Measurements from ENCODE around the gene CCDC178. TPM values are rescaled to one million over a fixed set of nuclear protein-coding genes. Genes with fewer than 3 reads are reported as not detected.
A peak's percentile ranks its signal among the peaks of the same experiment; 100 is the strongest.
"Not testable (repeated sequence)": the region's sequence is repeated elsewhere in the genome, so short reads cannot be mapped to it uniquely, and the experiment has no call there.

CCDC178 gene
- total and polyA plus RNA-seq, 4 donors = 1.2 to 3.4 (median 1.8) TPM

DNA sequence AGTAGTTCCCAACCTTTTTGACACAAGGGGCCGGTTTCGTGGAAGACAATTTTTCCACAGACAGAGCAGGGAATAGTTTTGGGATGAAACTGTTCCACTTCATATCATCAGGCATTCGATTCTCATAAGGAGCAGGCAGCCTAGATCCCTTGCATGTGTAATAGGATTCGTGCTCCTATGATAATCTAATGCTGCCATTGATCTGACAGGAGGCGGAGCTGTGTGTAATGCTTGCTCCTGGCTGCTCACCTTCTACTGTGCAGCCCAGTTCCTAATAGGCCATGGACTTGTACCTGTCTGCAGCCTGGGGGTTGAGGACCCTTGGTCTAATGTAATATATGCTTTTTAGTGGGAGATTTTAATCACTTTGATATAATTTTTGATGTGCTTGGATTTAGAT lies 479.0 kb downstream of the CCDC178 start:
- Histone ChIP-seq H3K27me3 (ENCODE audit: control insufficient read depth, insufficient read depth, low read length) (no peaks in the 10 kb centered on the region), H3K9me3 (ENCODE audit: control insufficient read depth, insufficient read depth, low read length) (no peaks in the 10 kb centered on the region), H3K4me1 (ENCODE audit: control insufficient read depth, insufficient read depth, low read length) (no peaks in the 10 kb centered on the region), H3K27ac (ENCODE audit: low read depth, low read length) (no peak overlapping the region), H3K36me3 (ENCODE audit: control insufficient read depth, insufficient read depth, low read length) (no peaks in the 10 kb centered on the region), H3K4me3 (ENCODE audit: low read depth, low read length) (no peak overlapping the region)
- DNase-seq (ENCODE audit: low read depth in 4 of 6, low spot score in 6 of 6) = no peak
- WGBS (ENCODE audit: insufficient coverage) = 77% methylated on average over 4 of the region's 5 CpGs

DNA sequence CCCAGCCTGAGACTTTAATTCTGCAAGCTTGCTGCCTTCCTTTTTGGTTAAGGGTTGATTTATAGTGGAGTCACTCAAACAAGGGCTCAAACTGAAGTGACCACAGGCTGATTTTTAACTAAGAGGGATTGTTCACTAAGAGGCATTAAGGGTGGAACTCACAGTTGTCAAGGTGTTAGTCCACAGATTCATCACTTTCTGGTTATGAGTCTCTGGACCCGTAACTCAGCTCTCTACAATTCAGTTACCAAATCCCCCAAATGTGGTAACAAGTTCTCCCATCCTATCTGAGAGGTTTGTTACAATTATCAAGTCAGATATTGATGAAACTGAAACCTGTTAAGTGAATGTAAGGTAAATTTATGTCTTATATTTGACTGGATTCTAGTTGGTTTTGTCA lies 481.8 kb downstream of the CCDC178 start:
- DNase-seq (ENCODE audit: low read depth in 4 of 6, low spot score in 6 of 6) = no peak
- Histone ChIP-seq H3K4me1 (ENCODE audit: control insufficient read depth, insufficient read depth, low read length) (no peaks in the 10 kb centered on the region), H3K36me3 (ENCODE audit: control insufficient read depth, insufficient read depth, low read length) (no peaks in the 10 kb centered on the region), H3K9me3 (ENCODE audit: control insufficient read depth, insufficient read depth, low read length) (no peaks in the 10 kb centered on the region), H3K27me3 (ENCODE audit: control insufficient read depth, insufficient read depth, low read length) (no peaks in the 10 kb centered on the region), H3K4me3 (ENCODE audit: low read depth, low read length) (no peak overlapping the region), H3K27ac (ENCODE audit: low read depth, low read length) (no peak overlapping the region)
- no CpG with 5 or more reads among the region's 1 CpG for WGBS (ENCODE audit: insufficient coverage)

- DNase-seq (ENCODE audit: low read depth in 4 of 6, low spot score in 6 of 6) = peak in 4 of 6 donors; percentile 15 to 79 (median 38)
- WGBS (ENCODE audit: insufficient coverage) = no CpG with 5 or more reads among the region's 3 CpGs
- H3K27ac ChIP-seq (ENCODE audit: low read depth, low read length) = no peak overlapping the region
Observed at GRCh38 chr18:32956591-32957315, 483.8 kb downstream of the CCDC178 start.

DNA sequence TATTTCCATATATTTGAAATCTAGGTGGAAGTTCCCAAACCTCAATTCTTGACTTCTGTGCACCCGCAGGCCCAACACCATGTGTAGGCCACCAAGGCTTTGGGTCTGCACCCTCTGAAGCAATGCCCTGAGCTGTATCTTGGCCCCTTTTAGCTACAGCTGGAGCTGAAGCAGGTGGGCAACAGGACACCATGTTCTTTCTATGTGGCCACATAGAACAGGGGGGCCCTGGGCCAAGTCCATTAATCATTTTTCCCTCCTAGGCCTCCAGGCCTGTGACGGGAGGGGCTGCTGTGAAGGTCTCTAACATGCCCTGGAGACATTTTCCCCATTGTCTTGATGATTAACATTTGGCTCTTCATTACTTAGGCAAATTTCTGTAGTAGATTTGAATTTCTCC lies 488.2 kb downstream of the CCDC178 start:
- WGBS (ENCODE audit: insufficient coverage) = 100% methylated on average over 1 of the region's 2 CpGs
- not testable (repeated sequence) for H3K36me3 ChIP-seq (ENCODE audit: control insufficient read depth, insufficient read depth, low read length); H3K9me3 ChIP-seq (ENCODE audit: control insufficient read depth, insufficient read depth, low read length); H3K4me3 ChIP-seq (ENCODE audit: low read depth, low read length); H3K4me1 ChIP-seq (ENCODE audit: control insufficient read depth, insufficient read depth, low read length); H3K27ac ChIP-seq (ENCODE audit: low read depth, low read length); H3K27me3 ChIP-seq (ENCODE audit: control insufficient read depth, insufficient read depth, low read length); DNase-seq (ENCODE audit: low read depth in 4 of 6, low spot score in 6 of 6)

More at GRCh38 chr18:32956591-32957315, 483.8 kb downstream of the CCDC178 start:
- H3K4me1 ChIP-seq (ENCODE audit: control insufficient read depth, insufficient read depth, low read length) = no peaks in the 10 kb centered on the region
- H3K27me3 ChIP-seq (ENCODE audit: control insufficient read depth, insufficient read depth, low read length) = no peaks in the 10 kb centered on the region
- H3K9me3 ChIP-seq (ENCODE audit: control insufficient read depth, insufficient read depth, low read length) = no peaks in the 10 kb centered on the region
- no peaks in the 10 kb centered on the region for H3K36me3 ChIP-seq (ENCODE audit: control insufficient read depth, insufficient read depth, low read length)
- H3K4me3 ChIP-seq (ENCODE audit: low read depth, low read length) = no peak overlapping the region

GRCh38 chr18:32937597-32937996 lies 502.9 kb downstream of the CCDC178 start:
- H3K27ac ChIP-seq (ENCODE audit: low read depth, low read length) = no peak overlapping the region
- DNase-seq (ENCODE audit: low read depth in 4 of 6, low spot score in 6 of 6) = peak in 1 of 6 donors; percentile 24
- H3K9me3 ChIP-seq (ENCODE audit: control insufficient read depth, insufficient read depth, low read length) = no peaks in the 10 kb centered on the region
- H3K4me1 ChIP-seq (ENCODE audit: control insufficient read depth, insufficient read depth, low read length) = no peaks in the 10 kb centered on the region
- no peaks in the 10 kb centered on the region for H3K27me3 ChIP-seq (ENCODE audit: control insufficient read depth, insufficient read depth, low read length)
- no peak overlapping the region for H3K4me3 ChIP-seq (ENCODE audit: low read depth, low read length)
- WGBS (ENCODE audit: insufficient coverage) = 17% methylated on average over 1 of the region's 5 CpGs
- no peaks in the 10 kb centered on the region for H3K36me3 ChIP-seq (ENCODE audit: control insufficient read depth, insufficient read depth, low read length)

GRCh38 chr18:32937066-32937465 lies 503.5 kb downstream of the CCDC178 start:
- H3K27me3 ChIP-seq (ENCODE audit: control insufficient read depth, insufficient read depth, low read length) = no peaks in the 10 kb centered on the region
- no peak for DNase-seq (ENCODE audit: low read depth in 4 of 6, low spot score in 6 of 6)
- no CpG with 5 or more reads among the region's 1 CpG for WGBS (ENCODE audit: insufficient coverage)
- no peaks in the 10 kb centered on the region for H3K36me3 ChIP-seq (ENCODE audit: control insufficient read depth, insufficient read depth, low read length)
- no peak overlapping the region for H3K27ac ChIP-seq (ENCODE audit: low read depth, low read length)
- no peak overlapping the region for H3K4me3 ChIP-seq (ENCODE audit: low read depth, low read length)
- H3K9me3 ChIP-seq (ENCODE audit: control insufficient read depth, insufficient read depth, low read length) = no peaks in the 10 kb centered on the region
- H3K4me1 ChIP-seq (ENCODE audit: control insufficient read depth, insufficient read depth, low read length) = no peaks in the 10 kb centered on the region

- H3K27ac ChIP-seq (ENCODE audit: low read depth, low read length) = no peak overlapping the region
- H3K4me3 ChIP-seq (ENCODE audit: low read depth, low read length) = no peak overlapping the region
- H3K27me3 ChIP-seq (ENCODE audit: control insufficient read depth, insufficient read depth, low read length) = no peaks in the 10 kb centered on the region
- WGBS (ENCODE audit: insufficient coverage) = no CpG with 5 or more reads among the region's 4 CpGs
- no peaks in the 10 kb centered on the region for H3K4me1 ChIP-seq (ENCODE audit: control insufficient read depth, insufficient read depth, low read length)
- no peaks in the 10 kb centered on the region for H3K36me3 ChIP-seq (ENCODE audit: control insufficient read depth, insufficient read depth, low read length)
- H3K9me3 ChIP-seq (ENCODE audit: control insufficient read depth, insufficient read depth, low read length) = no peaks in the 10 kb centered on the region
- no peak for DNase-seq (ENCODE audit: low read depth in 4 of 6, low spot score in 6 of 6)
Observed at GRCh38 chr18:32934201-32934600, 506.3 kb downstream of the CCDC178 start.

- 29% methylated on average over 1 of the region's 6 CpGs for WGBS (ENCODE audit: insufficient coverage)
- Histone ChIP-seq H3K4me1 (ENCODE audit: control insufficient read depth, insufficient read depth, low read length) (no peaks in the 10 kb centered on the region), H3K27me3 (ENCODE audit: control insufficient read depth, insufficient read depth, low read length) (no peaks in the 10 kb centered on the region), H3K4me3 (ENCODE audit: low read depth, low read length) (no peak overlapping the region), H3K27ac (ENCODE audit: low read depth, low read length) (no peak overlapping the region), H3K9me3 (ENCODE audit: control insufficient read depth, insufficient read depth, low read length) (no peaks in the 10 kb centered on the region), H3K36me3 (ENCODE audit: control insufficient read depth, insufficient read depth, low read length) (no peaks in the 10 kb centered on the region)
- DNase-seq (ENCODE audit: low read depth in 4 of 6, low spot score in 6 of 6) = peak in 1 of 6 donors; percentile 49
Observed at GRCh38 chr18:32930695-32931301, 509.7 kb downstream of the CCDC178 start.

GRCh38 chr18:32929213-32929612 lies 511.3 kb downstream of the CCDC178 start:
- DNase-seq (ENCODE audit: low read depth in 4 of 6, low spot score in 6 of 6) = no peak
- H3K9me3 ChIP-seq (ENCODE audit: control insufficient read depth, insufficient read depth, low read length) = no peaks in the 10 kb centered on the region
- H3K27me3 ChIP-seq (ENCODE audit: control insufficient read depth, insufficient read depth, low read length) = no peaks in the 10 kb centered on the region
- WGBS (ENCODE audit: insufficient coverage) = 68% methylated on average over 6 of the region's 6 CpGs
- H3K4me3 ChIP-seq (ENCODE audit: low read depth, low read length) = no peak overlapping the region
- H3K4me1 ChIP-seq (ENCODE audit: control insufficient read depth, insufficient read depth, low read length) = no peaks in the 10 kb centered on the region
- no peak overlapping the region for H3K27ac ChIP-seq (ENCODE audit: low read depth, low read length)
- no peaks in the 10 kb centered on the region for H3K36me3 ChIP-seq (ENCODE audit: control insufficient read depth, insufficient read depth, low read length)

DNA sequence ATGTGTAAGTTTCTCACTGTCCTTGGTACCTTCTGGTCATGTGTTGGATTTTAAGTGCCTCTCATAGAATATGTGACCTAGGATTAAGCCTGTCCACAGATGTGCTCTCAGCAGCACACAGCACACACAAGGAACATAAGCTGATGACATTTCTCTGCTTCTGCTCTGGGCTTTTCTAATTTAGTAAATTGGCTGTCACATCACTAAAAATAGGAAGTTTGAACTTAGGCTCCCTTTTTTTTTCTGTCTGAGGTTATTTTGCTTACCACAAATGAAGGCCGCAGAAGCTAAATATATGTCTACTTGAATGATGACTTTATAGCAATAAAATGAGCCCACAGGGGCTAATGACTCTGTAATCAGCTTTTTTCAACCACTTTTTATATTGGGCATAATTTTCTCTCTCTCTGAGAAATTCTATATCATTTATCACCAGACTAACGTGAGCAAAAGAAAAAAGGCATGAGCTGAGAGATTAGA lies 517.5 kb downstream of the CCDC178 start:
- DNase-seq (ENCODE audit: low read depth in 4 of 6, low spot score in 6 of 6) = peak in 1 of 6 donors; percentile 59
- no CpG with 5 or more reads among the region's 2 CpGs for WGBS (ENCODE audit: insufficient coverage)
- no peaks in the 10 kb centered on the region for H3K9me3 ChIP-seq (ENCODE audit: control insufficient read depth, insufficient read depth, low read length)
- no peak overlapping the region for H3K4me3 ChIP-seq (ENCODE audit: low read depth, low read length)
- no peaks in the 10 kb centered on the region for H3K4me1 ChIP-seq (ENCODE audit: control insufficient read depth, insufficient read depth, low read length)
- H3K27ac ChIP-seq (ENCODE audit: low read depth, low read length) = no peak overlapping the region
- H3K36me3 ChIP-seq (ENCODE audit: control insufficient read depth, insufficient read depth, low read length) = no peaks in the 10 kb centered on the region
- no peaks in the 10 kb centered on the region for H3K27me3 ChIP-seq (ENCODE audit: control insufficient read depth, insufficient read depth, low read length)

Data from spinal cord (tissue), 10 donors.